Activated CD8-positive, alpha-beta memory T cell treated with anti-CD3 and anti-CD28 coated beads, Interleukin-2, amount 50 U/mL, for 24 hours (primary cell): ENCODE measurements around the gene FGD2.

Source experiments
- DNase-seq: peaks from one replicate; pipeline ENCODE4 v3.0.0-alpha.2; 2020; ENCODE audit errors: extremely low read depth

The FGD2 gene

DNA sequence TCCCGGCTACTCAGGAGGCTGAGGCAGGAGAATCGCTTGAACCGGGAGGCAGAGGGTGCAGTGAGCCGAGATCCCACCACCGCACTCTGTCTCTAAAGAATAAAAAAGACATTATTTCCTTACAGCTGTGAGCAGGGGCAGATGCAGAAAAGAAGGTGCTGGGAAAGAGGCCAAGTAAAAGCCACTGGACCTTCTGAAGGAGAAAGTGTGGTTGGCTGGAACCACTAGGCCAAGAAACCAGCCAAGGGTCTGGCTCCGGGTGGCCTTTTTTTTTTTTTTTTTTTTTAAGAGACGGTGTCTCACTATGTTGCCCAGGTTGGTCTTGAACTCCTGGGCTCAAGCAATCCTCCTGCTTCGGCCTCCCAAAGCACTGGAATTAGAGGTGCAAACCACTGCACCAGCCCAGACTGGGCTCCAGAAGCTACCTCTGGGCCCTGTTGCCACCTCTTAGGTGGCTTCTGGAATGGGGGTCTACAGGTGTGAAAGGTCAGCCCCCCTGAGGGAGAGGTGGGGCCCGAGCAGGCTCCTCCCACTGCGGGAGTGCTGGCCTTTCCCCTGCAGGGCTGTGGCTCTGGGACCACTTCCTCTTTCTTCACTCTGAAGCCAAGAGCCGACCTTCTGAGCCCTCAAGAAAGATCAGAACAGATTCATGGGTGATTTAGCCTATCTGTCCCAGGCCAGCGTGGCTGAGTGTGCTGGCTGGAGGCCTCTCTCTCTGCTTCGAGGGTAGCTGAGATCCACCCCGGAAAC lies at the start of gene FGD2:
FGD2 (plus strand) TSS at position 595 of the 750 bp plus-strand sequence. CDS start 163 bp downstream, outside the sequence.
- DNase-seq = no peak

- no peak for DNase-seq
Measured at GRCh38 chr6:36955671-36956445, 49.6 kb upstream of the FGD2 start.

DNA sequence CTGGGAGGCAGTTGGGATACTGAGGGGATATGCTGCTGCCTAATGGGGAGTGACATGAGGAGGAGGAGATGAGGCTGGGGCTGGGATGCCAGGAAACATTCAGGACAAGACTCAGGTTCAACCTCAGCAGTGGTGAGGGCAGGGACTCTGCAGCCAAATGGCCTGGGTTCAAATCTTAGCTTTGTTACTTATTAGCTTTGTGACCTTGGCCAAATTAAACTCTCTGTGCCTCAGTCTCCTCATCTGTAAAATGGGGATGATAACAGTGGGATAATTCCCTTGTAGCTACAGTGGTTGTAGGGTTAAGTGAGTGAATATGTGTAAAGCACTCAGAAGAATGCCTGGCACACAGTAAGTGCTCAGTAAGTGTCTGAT lies 49.0 kb upstream of the FGD2 start:
- DNase-seq = no peak

DNA sequence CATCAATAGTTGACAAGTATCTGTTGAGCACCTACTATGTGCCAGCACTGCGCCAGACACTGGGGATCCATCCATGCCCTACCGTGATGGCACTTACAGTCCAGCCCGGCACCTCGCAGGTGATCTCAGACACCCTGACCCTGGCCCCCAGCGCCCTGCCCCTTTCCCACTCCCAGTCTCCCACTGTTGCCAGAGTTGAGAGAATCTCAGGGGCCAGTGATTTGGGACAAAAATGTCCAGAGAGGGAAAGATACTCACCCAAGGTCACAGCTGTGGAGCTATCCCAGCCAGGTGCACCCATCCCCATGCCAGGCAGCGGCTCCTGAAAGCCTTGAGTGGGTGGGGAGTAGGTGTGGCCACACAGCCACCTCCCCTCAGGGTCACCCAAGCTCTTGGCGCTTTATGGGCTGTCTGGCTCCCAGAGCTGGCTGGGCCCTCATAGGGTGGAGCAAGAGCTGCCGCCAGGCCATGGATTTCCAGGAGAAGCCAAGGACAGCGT lies 47.6 kb upstream of the FGD2 start:
- DNase-seq = no peak

GRCh38 chr6:36958775-36959554 lies 46.5 kb upstream of the FGD2 start:
- no peak for DNase-seq

- no peak for DNase-seq
Measured at GRCh38 chr6:36959555-36960250, 45.8 kb upstream of the FGD2 start.

GRCh38 chr6:36961441-36962435 lies 43.7 kb upstream of the FGD2 start:
- no peak for DNase-seq

DNA sequence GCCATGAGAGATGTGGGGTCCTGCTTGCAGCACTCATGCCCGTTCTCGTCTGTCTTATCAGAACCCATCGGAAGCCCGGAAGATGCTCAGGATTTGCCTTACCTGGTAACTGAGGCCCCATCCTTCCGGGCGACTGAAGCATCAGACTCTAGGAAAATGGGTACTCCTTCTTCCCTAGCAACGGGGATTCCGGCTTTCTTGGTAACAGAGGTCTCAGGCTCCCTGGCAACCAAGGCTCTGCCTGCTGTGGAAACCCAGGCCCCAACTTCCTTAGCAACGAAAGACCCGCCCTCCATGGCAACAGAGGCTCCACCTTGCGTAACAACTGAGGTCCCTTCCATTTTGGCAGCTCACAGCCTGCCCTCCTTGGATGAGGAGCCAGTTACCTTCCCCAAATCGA lies 42.6 kb upstream of the FGD2 start:
- DNase-seq = peak; percentile 54

DNA sequence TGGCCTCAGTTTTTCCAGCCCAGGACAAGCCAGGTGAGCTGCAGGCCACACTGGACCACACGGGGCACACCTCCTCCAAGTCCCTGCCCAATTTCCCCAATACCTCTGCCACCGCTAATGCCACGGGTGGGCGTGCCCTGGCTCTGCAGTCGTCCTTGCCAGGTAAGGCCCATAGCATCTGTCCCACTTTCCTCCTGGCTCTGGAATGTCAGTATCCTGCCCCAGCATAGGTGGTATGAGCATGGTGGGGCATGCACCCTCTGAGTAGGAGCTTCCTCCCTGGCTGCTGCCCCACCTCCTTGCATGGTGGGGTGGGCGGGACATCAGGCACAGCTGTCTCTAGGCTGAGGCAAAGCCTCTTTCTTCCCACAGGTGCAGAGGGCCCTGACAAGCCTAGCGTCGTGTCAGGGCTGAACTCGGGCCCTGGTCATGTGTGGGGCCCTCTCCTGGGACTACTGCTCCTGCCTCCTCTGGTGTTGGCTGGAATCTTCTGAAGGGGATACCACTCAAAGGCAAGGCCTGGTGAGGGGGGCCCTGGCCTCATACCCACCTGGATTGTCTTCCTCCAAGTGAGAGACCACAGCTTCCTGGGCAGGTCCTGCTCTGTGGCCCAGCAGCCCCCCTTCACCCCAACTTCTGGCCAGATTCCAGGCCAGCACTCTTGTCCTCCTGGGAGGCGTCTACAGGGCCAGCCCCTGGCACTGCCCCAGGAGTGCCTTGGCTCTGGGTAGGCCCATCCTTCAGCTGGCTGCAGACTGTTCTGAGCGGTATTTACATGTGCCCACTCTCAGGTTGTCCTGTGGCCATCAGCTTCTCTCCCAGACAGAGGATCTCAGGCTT lies 41.8 kb upstream of the FGD2 start:
- no peak for DNase-seq

DNA sequence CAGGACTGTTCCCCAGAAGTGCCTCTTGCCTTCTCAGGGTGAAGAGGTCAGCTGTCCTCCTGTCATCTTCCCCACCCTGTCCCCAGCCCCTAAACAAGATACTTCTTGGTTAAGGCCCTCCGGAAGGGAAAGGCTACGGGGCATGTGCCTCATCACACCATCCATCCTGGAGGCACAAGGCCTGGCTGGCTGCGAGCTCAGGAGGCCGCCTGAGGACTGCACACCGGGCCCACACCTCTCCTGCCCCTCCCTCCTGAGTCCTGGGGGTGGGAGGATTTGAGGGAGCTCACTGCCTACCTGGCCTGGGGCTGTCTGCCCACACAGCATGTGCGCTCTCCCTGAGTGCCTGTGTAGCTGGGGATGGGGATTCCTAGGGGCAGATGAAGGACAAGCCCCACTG lies 41.1 kb upstream of the FGD2 start:
- no peak for DNase-seq

DNA sequence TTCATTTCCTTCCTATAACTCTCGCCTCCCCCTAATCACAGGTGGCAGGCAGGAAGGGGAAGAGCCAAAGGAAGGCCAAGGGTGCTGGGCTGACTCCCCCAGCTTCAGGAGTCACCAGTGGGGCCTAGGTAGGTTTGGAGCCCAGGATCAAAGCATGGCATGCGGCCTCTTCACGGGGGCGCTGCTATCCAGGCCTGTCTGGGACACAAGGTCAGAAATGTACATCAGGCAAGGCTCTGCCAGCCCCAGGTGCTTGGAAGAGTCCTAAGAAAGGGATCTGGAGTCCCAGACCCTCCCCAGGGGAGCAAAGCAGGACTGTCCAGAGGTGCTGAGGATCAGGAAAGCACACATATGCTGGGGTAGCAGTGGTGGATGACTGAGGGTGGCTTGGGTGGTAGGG lies 40.5 kb upstream of the FGD2 start:
- DNase-seq = no peak

GRCh38 chr6:36967301-36967700 lies 38.2 kb upstream of the FGD2 start:
- no peak for DNase-seq

DNA sequence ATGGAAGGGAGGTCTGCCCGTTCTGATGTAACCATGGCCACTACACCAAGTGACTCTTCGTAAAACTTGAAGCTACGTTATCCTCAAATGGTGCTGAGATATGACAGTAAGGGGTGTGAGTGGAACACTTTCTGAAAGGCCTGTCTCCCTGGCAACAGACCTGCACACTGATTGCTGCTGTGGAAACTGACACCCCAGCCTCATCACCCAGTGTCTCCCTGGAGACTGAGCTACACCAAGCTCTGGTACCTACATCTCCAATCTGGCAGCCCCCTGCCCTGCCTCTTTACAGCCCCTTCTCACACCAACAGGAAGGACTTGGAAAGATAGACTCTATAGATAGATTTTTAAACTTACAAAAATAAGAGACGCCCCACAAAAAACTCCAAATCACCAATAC lies 37.7 kb upstream of the FGD2 start:
- DNase-seq = no peak

DNA sequence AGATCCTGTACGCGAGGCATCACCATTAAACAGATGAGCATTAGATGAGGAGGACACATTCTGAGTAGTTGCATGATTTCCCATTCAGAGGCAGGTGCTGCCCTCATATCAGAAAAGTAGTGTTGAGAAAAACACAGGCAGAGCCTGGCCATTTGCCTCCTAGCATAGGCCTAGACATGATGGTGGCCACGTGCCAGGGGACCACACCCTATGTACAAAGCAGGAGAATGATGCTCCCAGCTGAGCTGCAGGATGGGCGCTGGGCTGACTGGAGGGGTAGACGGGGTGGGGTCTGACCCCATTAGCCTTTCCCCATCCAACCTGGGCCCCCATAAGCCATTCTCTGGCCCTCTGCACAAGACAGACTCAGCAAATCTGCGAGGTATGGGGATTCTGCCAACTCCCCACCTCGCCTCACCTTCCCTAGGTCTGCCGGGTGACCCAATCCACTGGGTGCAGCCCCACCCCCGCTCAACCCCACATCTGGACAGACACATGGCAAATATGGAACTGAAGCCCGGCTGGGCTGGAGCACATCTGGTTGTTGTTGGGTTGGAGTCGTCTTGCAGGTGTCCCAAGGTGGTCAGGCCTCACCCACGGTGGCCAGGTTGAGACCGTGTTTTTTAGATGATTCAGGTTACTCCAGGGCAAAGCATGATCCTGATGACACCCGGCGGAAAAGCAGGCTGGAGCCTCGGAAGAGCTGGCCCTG lies 37.0 kb upstream of the FGD2 start:
- DNase-seq = no peak

GRCh38 chr6:36969240-36969691 lies 36.2 kb upstream of the FGD2 start:
- DNase-seq = no peak

DNA sequence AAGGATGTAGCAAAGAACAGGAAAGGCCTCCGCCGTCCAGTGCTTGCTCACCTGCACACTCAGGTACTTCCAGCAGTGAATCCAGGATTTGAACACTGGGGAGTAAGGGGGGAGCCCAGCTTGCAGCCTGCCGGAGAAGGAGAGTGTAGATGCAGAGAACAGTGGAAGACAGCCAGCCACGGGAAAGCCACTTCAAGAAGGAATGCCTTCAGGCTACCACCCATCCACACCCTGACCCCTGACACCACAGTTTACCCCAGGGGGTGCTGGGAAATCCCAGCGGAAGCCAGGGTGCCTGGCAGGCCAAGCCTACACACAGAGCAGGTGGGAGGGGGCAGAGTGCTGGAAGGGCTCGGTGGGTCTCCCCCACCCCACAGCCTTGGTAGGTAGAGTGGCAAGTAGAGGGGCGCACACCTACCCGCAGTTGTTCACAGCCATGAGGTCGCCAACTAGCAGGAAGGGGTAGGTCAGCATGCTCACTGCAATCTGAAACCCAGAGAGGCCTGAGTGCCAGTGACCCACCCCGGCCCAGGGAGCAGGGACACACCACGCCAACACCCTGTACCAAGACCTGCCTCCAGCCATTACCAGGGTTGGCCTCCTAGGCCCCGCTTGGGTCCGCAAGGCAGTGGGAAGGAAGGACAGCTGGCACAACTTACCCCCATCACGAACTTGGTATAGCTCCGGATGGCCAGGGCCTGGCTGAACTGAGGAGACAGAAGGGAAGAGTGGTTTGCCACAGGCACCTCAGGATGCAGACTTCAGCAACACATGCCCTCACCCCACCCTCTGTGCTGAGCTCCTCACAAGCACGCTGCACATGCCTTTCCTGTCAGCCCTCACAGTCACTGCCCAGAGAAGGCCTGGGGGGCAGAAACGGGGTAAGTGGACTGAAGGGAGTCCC lies 35.2 kb upstream of the FGD2 start:
- DNase-seq = no peak

GRCh38 chr6:36970892-36971842 lies 34.3 kb upstream of the FGD2 start:
- DNase-seq = no peak
